Cardiac fibroblast (primary cell): ENCODE results near the gene PPFIA1.

Experiments
- DNase-seq, 2 donors: peaks; one replicate each; pipeline versions ENCODE4 v3.0.0 to v3.0.0-alpha.2; 2010; ENCODE audit warnings: low read depth in 2 of 2
- H3K4me3 ChIP-seq, 2 donors: replicated peaks in 1 of 2; 1 replicate in 1 of 2; 2 replicates in 1 of 2; pipeline ENCODE4 v1.5.1; 2011; ENCODE audit warnings: low read depth in 2 of 2, low read length in 2 of 2, mild to moderate bottlenecking in 2 of 2, moderate library complexity in 1 of 2
- TF ChIP-seq, protein P1 (sequence below): IDR thresholded peaks from one replicate; pipeline ENCODE4 v1.5.1; 2011; ENCODE audit warnings: low read depth, mild to moderate bottlenecking, low read length, inconsistent platforms

PPFIA1 gene

DNA sequence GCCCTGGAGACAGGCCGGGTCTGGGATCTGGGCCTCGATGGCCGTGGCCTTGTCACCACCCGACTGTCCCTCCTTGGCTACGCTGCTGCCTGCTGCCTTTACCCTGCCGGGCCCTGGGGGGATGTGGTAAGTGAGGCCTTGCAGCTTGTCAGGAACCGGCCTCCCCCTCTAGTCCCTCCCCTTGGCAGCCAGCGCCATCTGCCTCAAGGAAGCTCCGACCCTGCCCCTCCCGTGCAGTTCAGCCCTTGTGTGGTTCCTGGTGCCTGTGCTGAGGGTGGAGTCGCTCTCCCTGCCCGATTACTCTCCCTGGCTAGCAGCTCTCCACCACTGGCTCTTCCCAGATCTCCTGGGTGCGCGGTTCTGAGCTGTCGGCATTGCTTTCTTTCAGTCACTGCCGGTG, 161.6 kb downstream of the PPFIA1 start:
- no peak for DNase-seq
- TF ChIP-seq, protein P1, sequence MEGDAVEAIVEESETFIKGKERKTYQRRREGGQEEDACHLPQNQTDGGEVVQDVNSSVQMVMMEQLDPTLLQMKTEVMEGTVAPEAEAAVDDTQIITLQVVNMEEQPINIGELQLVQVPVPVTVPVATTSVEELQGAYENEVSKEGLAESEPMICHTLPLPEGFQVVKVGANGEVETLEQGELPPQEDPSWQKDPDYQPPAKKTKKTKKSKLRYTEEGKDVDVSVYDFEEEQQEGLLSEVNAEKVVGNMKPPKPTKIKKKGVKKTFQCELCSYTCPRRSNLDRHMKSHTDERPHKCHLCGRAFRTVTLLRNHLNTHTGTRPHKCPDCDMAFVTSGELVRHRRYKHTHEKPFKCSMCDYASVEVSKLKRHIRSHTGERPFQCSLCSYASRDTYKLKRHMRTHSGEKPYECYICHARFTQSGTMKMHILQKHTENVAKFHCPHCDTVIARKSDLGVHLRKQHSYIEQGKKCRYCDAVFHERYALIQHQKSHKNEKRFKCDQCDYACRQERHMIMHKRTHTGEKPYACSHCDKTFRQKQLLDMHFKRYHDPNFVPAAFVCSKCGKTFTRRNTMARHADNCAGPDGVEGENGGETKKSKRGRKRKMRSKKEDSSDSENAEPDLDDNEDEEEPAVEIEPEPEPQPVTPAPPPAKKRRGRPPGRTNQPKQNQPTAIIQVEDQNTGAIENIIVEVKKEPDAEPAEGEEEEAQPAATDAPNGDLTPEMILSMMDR: no peak
- no peak overlapping the region for H3K4me3 ChIP-seq

DNA sequence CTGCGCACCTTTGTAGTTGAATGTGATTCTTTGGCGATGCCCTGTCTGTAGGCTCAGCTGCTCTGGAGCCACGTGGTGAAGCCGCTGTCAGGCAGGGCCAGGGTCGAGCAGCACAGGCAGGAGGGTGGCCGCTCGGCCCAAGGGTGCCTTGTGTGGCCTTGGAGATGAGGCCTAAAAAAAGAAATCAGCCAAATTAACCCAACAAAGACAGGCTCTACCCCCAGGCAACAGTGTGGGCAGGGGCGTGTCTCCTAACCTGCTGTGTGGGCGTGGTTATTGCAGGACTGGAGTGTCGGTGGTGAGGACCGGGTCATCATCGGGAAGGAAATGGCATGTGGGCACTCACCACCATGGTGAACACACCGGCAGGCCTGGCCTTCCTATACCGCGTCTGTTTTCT, 162.1 kb downstream of the PPFIA1 start:
- H3K4me3 ChIP-seq: no peak overlapping the region
- TF ChIP-seq, protein P1: no peak
- no peak for DNase-seq

DNA sequence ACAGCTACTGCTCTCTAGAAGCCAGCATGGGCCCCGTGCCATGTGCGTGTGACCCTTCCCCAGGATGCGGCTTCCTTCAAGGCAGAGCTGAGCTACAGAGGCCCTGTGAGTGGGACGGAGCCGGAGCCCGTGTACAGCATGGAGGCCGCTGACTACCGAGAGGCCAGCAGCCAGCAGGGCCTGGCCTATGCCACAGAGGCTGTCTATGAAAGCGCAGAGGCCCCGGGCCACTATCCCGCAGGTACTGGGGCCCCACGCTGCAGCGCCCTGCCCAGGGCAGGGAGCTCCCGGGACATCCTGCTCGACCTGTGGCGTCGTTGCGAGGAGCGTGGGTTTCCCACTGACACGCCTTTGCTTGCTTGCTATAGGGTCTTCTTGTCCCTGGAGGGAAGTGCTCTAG, 162.5 kb downstream of the PPFIA1 start:
- no peak for DNase-seq
- H3K4me3 ChIP-seq: no peak overlapping the region
- TF ChIP-seq, protein P1: no peak

DNA sequence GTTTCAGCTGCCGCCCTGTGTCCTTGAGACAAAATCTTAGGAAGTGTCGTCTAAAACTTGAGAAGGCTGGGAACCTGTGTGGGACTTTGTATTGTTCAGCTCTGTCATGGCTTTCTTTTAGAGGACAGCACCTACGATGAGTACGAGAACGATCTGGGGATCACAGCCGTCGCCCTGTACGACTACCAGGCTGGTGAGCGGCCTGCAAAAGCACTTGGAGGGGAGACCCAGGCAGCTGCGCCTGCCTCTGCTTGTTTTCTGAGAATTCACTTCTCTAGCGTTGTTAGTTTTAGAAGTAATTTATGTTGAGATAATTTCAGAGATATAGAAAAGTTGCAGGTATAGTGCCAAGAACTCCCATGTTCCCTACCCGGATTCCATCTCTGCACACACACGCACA, 163.0 kb downstream of the PPFIA1 start:
- H3K4me3 ChIP-seq: no peak overlapping the region
- TF ChIP-seq, protein P1: no peak

More for the DNA sequence above, 163.0 kb downstream of the PPFIA1 start:
- DNase-seq: no peak
